DOHH2 (cell line): ENCODE measurements around the gene ANKRD13A.

Experiments
- CTCF ChIP-seq: fragments of 200-600 bp; sonication (generic); IDR thresholded peaks from one replicate; pipeline ENCODE4 v1.5.1; 2014; ENCODE audit warnings: antibody characterized with exemption, mild to moderate bottlenecking, low read depth, low read length; ENCODE audit not compliant: poor library complexity, severe bottlenecking
- EZH2phosphoT487 ChIP-seq: fragments of 200-600 bp; sonication (generic); IDR thresholded peaks from 2 replicates; pipeline ENCODE4 v1.6.1; 2017; ENCODE audit warnings: borderline replicate concordance, mild to moderate bottlenecking, antibody characterized with exemption, low read length, moderate library complexity, mixed read lengths

- TF ChIP-seq CTCF, result no peak
- TF ChIP-seq EZH2phosphoT487, result no peak
Measured at GRCh38 chr12:110007881-110008280, 8.7 kb downstream of the ANKRD13A start.
